SJSA1 (cell line): Measurements from ENCODE around the gene CLIC4. TPM values are rescaled to one million over a fixed set of nuclear protein-coding genes. Genes with fewer than 3 reads are reported as not detected.
"Not testable (repeated sequence)": the region's sequence is repeated elsewhere in the genome, so short reads cannot be mapped to it uniquely, and the experiment has no call there.

Source experiments
- DNase-seq, 2 experiments: peaks; one replicate each; pipeline ENCODE4 v3.0.0-alpha.2; 2015 to 2020; ENCODE audit warnings: low spot score in 2 of 2, low read depth in 1 of 2
- H3K27ac ChIP-seq: fragments of 250-450 bp; sonication (Bioruptor Pico); 2 replicates; pipeline ENCODE4 v1.5.1; 2020; ENCODE audit warnings: mild to moderate bottlenecking, moderate library complexity
- H3K27me3 ChIP-seq: fragments of 250-450 bp; sonication (Bioruptor Pico); replicated peaks from 2 replicates; pipeline ENCODE4 v1.5.1; 2020; ENCODE audit warnings: mild to moderate bottlenecking, moderate library complexity
- H3K36me3 ChIP-seq: fragments of 250-450 bp; sonication (Bioruptor Pico); 2 replicates; pipeline ENCODE4 v1.5.1; 2020; ENCODE audit warnings: mild to moderate bottlenecking
- H3K4me1 ChIP-seq: fragments of 250-450 bp; sonication (Bioruptor Pico); replicated peaks from 2 replicates; pipeline ENCODE4 v1.6.1; 2021; ENCODE audit warnings: mild to moderate bottlenecking
- H3K4me3 ChIP-seq: fragments of 250-450 bp; sonication (Bioruptor Pico); 2 replicates; pipeline ENCODE4 v1.5.1; 2020; ENCODE audit warnings: mild to moderate bottlenecking
- H3K9me3 ChIP-seq: fragments of 250-450 bp; sonication (Bioruptor Pico); replicated peaks from 2 replicates; pipeline ENCODE4 v1.5.1; 2020; ENCODE audit warnings: mild to moderate bottlenecking
- total RNA-seq: library from RNA; depleted of rRNA; stranded (reverse); fragments of >200 nt; shearing (Covaris generic); gene quantifications from 2 replicates; pipeline ENCODE4 v1.2.3, GENCODE V29; 2014

Gene CLIC4
- total RNA-seq, 1 experiment from 2014 or later: 457 TPM

- H3K27ac ChIP-seq: no peak overlapping the region
- H3K27me3 ChIP-seq: no peaks in the 10 kb centered on the region
- no peak overlapping the region for H3K4me3 ChIP-seq
- H3K9me3 ChIP-seq: no peaks in the 10 kb centered on the region
- no peaks in the 10 kb centered on the region for H3K36me3 ChIP-seq
- DNase-seq: no peak
- H3K4me1 ChIP-seq: peaks cover 10% of the 10 kb centered on the region
These were observed 129.5 kb downstream of the CLIC4 start for GRCh38 chr1:24874611-24875234.

DNA sequence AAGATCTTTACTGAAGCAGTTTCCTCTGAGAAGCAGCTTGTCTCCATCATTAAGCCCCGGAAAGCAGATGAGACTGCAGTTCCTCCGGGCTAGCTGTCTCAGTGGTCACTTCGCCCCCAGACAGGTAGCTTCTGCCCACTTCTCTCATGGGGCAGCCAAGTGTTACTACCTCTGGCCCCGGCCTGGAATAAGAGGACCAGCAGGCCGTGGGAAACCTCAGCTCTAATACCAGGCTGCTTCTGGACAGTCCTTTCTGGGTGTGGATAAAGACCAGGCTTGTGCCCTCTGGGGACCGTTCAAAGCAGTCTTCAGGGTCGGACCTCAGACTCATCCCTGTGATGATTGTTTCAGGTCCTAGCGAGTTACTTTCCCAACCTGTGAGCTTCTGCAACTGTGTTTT lies 130.0 kb downstream of the CLIC4 start:
- no peak overlapping the region for H3K4me3 ChIP-seq
- peaks cover 10% of the 10 kb centered on the region for H3K4me1 ChIP-seq
- H3K9me3 ChIP-seq: no peaks in the 10 kb centered on the region
- H3K27ac ChIP-seq: no peak overlapping the region
- no peak for DNase-seq
- no peaks in the 10 kb centered on the region for H3K36me3 ChIP-seq
- no peaks in the 10 kb centered on the region for H3K27me3 ChIP-seq

- no peak overlapping the region for H3K4me3 ChIP-seq
- H3K36me3 ChIP-seq: no peaks in the 10 kb centered on the region
- H3K4me1 ChIP-seq: peaks cover 10% of the 10 kb centered on the region
- no peaks in the 10 kb centered on the region for H3K27me3 ChIP-seq
- DNase-seq: no peak
- H3K9me3 ChIP-seq: no peaks in the 10 kb centered on the region
- H3K27ac ChIP-seq: no peak overlapping the region
These were observed 130.8 kb downstream of the CLIC4 start for GRCh38 chr1:24875991-24876506.

GRCh38 chr1:24878045-24878444 lies 132.8 kb downstream of the CLIC4 start:
- Histone ChIP-seq H3K4me1 (peaks cover 10% of the 10 kb centered on the region), H3K27me3 (0 out of 2 replicates have a peak, but pooled peaks cover 2% of the 10 kb centered on the region), H3K4me3 (no peak overlapping the region), H3K36me3 (no peaks in the 10 kb centered on the region), H3K27ac (no peak overlapping the region), H3K9me3 (no peaks in the 10 kb centered on the region)
- no peak for DNase-seq

DNA sequence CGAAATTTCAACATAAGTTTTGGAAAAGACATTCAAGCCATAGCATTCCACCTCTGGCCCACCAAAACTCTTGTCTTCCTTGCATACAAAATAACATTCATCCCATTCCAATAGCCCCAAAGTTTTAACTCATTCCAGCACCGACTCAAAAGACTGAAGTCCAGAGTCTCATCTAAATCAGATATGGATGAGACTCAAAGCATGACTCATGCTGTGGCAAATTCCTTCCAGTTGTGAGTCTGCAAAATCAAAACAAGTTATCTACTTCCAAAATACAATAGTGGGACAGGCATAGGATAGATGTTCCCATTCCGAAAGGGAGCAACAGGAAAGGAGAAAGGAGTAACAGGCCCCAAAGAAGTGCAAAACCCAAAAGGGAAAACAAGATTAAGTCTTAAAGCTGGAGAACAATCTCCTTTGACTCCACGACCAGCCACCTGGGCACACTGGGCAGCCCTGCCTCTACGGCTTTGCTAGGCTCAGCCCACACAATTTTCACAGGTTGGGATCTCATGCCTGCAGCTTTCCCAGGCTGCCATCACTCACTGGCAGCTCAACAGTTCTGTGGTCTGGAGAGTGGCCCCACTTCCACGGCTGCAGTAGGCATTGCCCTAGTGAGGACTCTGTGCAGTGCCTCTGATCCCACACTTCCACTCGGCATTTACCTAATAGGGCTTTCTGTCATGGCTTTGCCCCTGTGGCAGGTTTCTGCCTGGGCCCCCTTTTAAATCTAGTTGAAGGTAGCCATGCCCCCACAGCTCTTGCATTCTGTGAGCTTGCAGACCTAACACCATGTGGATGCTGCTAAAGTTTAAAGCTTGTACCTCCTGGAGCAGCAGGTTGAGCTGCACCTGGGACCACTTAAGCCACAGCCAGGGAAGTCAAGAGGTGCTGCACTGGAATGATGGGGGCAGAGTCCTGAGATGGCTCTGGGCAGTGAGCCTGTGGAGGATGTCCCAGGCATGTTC lies 133.8 kb downstream of the CLIC4 start:
- no peak overlapping the region for H3K27ac ChIP-seq
- no peaks in the 10 kb centered on the region for H3K36me3 ChIP-seq
- H3K4me1 ChIP-seq: peaks cover 10% of the 10 kb centered on the region
- no peaks in the 10 kb centered on the region for H3K9me3 ChIP-seq
- no peak overlapping the region for H3K4me3 ChIP-seq
- H3K27me3 ChIP-seq: 0 out of 2 replicates have a peak, but pooled peaks cover 2% of the 10 kb centered on the region
- peak in 1 of 2 experiments; percentile 29 for DNase-seq

DNA sequence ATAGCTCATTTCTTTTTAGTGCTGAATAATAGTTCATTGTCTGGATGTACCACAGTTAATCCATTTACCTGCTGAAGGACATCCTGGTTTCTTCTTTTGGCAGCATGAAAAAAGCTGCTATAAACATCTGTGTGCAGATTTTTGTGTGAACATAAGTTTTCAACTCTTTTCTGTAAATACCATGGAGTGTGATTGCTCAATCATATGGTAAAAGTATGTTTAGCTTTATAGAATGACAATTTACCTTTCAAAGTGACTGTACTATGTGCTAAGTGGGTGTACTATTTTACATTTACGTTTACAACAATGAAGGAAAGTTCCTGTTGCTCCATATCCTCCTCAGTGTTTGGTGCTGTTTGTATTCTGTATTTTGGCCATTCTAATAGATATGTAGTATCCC lies 135.8 kb downstream of the CLIC4 start:
- Histone ChIP-seq H3K4me3 (no peak overlapping the region), H3K4me1 (peaks cover 10% of the 10 kb centered on the region), H3K27ac (no peak overlapping the region), H3K9me3 (no peaks in the 10 kb centered on the region), H3K27me3 (0 out of 2 replicates have a peak, but pooled peaks cover 2% of the 10 kb centered on the region), H3K36me3 (no peaks in the 10 kb centered on the region)
- DNase-seq: no peak

- Histone ChIP-seq H3K27me3 (0 out of 2 replicates have a peak, but pooled peaks cover 2% of the 10 kb centered on the region), H3K27ac (no peak overlapping the region), H3K9me3 (no peaks in the 10 kb centered on the region), H3K36me3 (no peaks in the 10 kb centered on the region), H3K4me3 (no peak overlapping the region), H3K4me1 (no peaks in the 10 kb centered on the region)
- DNase-seq: no peak
These were observed 139.5 kb downstream of the CLIC4 start for GRCh38 chr1:24884751-24885150.

- no peaks in the 10 kb centered on the region for H3K36me3 ChIP-seq
- DNase-seq: peak in 1 of 2 experiments; percentile 35
- H3K27me3 ChIP-seq: 0 out of 2 replicates have a peak, but pooled peaks cover 2% of the 10 kb centered on the region
- no peak overlapping the region for H3K4me3 ChIP-seq
- H3K4me1 ChIP-seq: no peaks in the 10 kb centered on the region
- no peak overlapping the region for H3K27ac ChIP-seq
- no peaks in the 10 kb centered on the region; the same call in 1 of the 2 replicates for H3K9me3 ChIP-seq
These were observed 141.0 kb downstream of the CLIC4 start for GRCh38 chr1:24886241-24886640.

DNA sequence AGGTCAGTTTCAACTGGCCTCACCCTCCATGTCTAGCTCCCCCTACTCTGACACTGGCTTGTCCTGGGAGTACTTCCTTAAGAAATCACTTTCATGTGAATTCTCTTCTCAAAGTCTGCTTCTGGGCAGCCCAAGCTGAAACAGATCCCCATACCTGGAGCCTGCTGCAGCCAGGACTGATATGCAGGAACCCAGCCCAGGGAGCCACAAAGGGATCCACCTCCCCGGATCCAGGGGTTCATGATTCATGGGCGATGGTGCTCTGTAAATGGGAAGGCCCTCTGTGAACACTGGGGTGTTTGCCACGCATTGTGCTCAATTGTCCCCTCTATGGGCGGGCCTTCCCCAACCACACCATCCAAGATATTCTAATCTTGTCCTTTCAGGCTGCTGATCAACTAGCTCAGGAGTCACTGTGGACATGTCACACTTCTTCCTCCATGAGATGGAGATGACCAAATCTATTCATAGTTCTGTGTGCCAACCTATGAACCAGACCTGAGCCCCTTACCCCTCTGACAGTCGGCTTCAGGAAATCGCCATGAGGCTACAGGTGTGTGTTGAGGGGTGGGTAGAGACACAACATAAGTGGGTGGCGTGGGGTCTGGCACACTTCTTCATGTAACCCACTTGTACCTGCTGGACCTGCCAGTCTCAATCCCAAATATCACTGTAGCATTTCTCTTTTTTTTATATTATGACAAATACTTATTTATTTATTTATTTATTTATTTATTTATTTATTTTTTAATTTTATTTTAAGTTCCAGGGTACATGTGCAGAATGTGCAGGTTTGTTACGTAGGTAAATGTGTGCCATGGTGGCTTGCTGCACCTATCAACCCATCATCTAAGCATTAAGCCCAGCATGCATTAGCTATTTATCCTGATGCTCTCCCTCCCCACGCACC lies 143.1 kb downstream of the CLIC4 start:
- DNase-seq: peak in 1 of 2 experiments; percentile 31
- Histone ChIP-seq H3K9me3 (peaks cover 10% of the 10 kb centered on the region; the same call in 1 of the 2 replicates), H3K4me1 (no peaks in the 10 kb centered on the region), H3K4me3 (no peak overlapping the region), H3K27ac (no peak overlapping the region), H3K27me3 (no peaks in the 10 kb centered on the region), H3K36me3 (no peaks in the 10 kb centered on the region)

DNA sequence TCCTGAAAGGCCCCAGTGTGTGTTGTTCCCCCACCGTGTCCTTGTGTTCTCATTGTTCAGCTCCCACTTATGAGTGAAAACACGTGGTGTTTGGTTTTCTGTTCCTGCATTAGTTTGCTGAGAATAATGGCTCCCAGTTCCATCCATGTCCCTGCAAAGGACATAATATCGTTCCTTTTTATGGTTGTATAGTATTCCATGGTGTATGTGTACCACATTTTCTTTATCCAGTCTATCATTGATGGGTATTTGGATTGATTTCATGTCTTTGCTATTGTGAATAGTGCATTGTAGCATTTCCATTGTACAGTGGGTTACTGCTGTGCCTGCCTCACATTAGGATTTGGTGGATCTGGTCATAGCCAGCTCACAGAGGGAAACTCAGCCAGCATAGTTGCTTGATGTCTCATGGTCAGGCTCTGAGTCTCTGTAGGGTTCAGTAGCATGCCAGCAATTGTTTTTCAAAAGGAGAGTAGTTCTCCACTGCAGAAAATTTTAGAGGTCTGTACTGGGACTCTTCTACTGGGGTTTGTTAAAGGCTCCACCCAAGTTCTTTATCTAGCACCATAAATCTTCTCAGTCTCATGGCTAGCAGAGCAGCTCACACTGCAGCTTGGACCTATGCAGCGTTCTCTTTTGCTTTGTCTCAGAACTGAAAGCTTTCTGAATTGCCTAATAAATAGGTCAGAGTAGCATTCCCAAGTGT lies 143.9 kb downstream of the CLIC4 start:
- DNase-seq: peak in 1 of 2 experiments; percentile 23
- Histone ChIP-seq H3K27ac (no peak overlapping the region), H3K27me3 (no peaks in the 10 kb centered on the region), H3K36me3 (no peaks in the 10 kb centered on the region), H3K4me1 (no peaks in the 10 kb centered on the region), H3K9me3 (peaks cover 10% of the 10 kb centered on the region; the same call in 1 of the 2 replicates), H3K4me3 (no peak overlapping the region)

DNA sequence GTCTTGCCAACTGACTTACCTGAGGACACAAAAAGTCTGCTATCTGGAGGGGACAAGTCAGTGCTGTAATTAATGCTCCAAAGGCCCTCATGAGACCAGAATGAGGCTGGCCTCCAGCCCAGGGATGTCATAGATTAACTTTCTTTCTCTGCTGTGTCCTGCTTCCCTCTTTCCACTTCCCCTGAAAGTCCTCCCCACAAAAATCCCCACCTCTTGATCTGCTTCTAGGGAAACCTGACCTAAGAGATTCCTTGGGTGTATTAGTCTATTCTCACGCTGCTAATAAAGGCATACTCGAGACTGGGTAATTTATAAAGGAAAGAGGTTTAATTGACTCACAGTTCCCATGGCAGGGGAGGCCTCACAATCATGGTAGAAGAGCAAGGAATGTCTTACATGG lies 145.6 kb downstream of the CLIC4 start:
- DNase-seq: no peak
- no peaks in the 10 kb centered on the region for H3K36me3 ChIP-seq
- peaks cover 10% of the 10 kb centered on the region; the same call in 1 of the 2 replicates for H3K9me3 ChIP-seq

GRCh38 chr1:24891367-24891766 lies 146.1 kb downstream of the CLIC4 start:
- H3K9me3 ChIP-seq: peaks cover 10% of the 10 kb centered on the region; the same call in 1 of the 2 replicates
- DNase-seq, H3K4me3 ChIP-seq, H3K4me1 ChIP-seq, H3K27me3 ChIP-seq, H3K36me3 ChIP-seq, H3K27ac ChIP-seq: not testable (repeated sequence)

More for the DNA sequence above, 145.6 kb downstream of the CLIC4 start:
- Histone ChIP-seq H3K27me3 (no peaks in the 10 kb centered on the region), H3K4me3 (no peak overlapping the region), H3K27ac (no peak overlapping the region), H3K4me1 (no peaks in the 10 kb centered on the region)
